ENCODE data around the gene MLPH. TPM values are rescaled to one million over a fixed set of nuclear protein-coding genes. Genes with fewer than 3 reads are reported as not detected.
A peak's percentile ranks its signal among the peaks of the same experiment; 100 is the strongest.

Gene MLPH
- total RNA-seq, 3 donors from 2014 or later: 15.5 to 242 (median 223) TPM

DNA sequence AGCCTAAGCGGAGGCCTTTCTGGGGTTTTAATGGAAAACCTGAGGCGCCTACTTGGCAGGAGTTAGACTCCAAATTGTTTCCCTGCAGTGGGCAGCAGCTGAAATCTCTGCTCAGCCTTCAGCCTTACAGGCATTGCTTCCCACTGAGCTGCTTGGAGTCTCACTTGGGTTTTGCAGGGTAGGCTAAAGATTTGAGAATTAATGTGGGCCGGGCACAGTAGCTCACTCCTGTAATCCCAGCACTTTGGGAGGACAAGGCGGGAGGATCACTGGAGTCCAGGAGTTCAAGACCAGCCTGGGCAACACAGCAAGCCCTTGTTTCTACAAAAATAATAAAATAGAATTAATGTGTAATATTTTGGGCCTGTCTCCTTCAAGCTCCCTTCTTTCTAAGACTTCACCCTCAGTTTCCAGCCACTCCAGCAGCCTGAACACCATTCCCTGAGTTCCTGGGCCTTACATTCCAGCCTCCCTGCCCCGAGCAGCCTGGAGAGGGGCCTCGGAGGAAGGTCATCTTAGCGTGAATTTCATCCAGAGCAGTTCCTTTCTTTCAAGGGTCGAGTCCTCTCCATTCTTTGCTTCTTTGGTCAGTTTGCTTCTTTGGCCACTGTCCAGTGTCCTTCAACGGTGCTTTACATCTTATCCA is 112.5 kb downstream of the MLPH start:
- TF ChIP-seq POLR2AphosphoS5 (IDR thresholded peaks at IDR 0.05) (no peak), CTCF (IDR thresholded peaks at IDR 0.05) (no peak), POLR2A (IDR thresholded peaks at IDR 0.05) (no peak)
- Histone ChIP-seq H3K36me3 (no peaks in the 10 kb centered on the region), H3K9me3 (no peaks in the 10 kb centered on the region), H3K4me3 (peak overlapping the region; percentile 15 to 55 (median 27)), H3K27me3 (no peaks in the 10 kb centered on the region), H3K27ac (peak overlapping the region; percentile 29 to 90), H3K4me1 (peaks cover 0 to 7% of the 10 kb centered on the region in 2 donors)
- DNase-seq (ENCODE audit: low spot score in 2 of 2): no peak
- intact Hi-C loops (cut with DNase I; ENCODE audit: low total_unique reads): no loop called here

- Histone ChIP-seq H3K4me3 (peak overlapping the region; percentile 15 to 55 (median 27)), H3K27ac (peak overlapping the region; percentile 29 to 90), H3K27me3 (no peaks in the 10 kb centered on the region), H3K36me3 (no peaks in the 10 kb centered on the region), H3K9me3 (no peaks in the 10 kb centered on the region), H3K4me1 (no peaks in the 10 kb centered on the region)
- no peak for DNase-seq (ENCODE audit: low spot score in 2 of 2)
- no peak for TF ChIP-seq CTCF (IDR thresholded peaks at IDR 0.05)
- no peak for TF ChIP-seq POLR2A (IDR thresholded peaks at IDR 0.05)
- TF ChIP-seq POLR2AphosphoS5 (IDR thresholded peaks at IDR 0.05): no peak
- intact Hi-C loops (cut with DNase I; ENCODE audit: low total_unique reads): no loop called here
These were observed 113.3 kb downstream of the MLPH start for GRCh38 chr2:237600205-237600846.

DNA sequence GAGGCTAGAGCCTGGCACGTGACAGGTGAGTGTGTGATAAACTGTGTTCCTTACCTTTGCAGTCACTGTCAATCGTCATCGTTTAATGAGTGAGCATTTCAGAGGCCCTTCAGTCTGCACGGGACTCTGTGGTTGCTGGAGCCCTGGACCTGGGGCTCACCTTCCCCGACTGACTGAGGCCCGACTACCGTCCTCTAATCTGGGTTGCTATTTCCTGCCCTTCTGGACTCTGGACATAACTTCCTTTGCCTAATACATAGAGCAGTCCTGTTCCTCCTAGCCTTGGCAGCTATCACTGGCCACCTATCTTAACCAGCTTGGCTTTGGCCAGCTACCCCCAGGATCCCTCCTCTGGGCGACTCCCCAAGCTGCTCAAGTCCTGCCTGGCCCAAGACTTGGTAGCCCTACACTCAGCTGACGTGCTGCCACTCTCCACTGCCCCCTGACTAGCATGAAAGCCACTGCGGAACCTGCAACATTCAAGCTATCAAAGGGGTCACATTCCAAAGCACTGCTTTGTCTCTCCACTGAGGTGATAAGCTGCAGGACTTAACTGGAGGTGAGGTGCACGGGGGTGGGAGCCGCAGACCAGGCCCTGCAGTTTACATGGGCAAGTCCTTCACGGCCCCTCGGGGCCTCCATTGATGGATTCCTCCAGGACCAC is 114.5 kb downstream of the MLPH start:
- DNase-seq (ENCODE audit: low spot score in 2 of 2): no peak
- intact Hi-C loops (cut with DNase I; ENCODE audit: low total_unique reads): no loop called here
- no peaks in the 10 kb centered on the region for H3K36me3 ChIP-seq
- peak overlapping the region in 1 of 2 donors; percentile 90 for H3K27ac ChIP-seq
- H3K4me1 ChIP-seq: no peaks in the 10 kb centered on the region
- H3K9me3 ChIP-seq: no peaks in the 10 kb centered on the region
- TF ChIP-seq CTCF (IDR thresholded peaks at IDR 0.05): no peak
- no peak for TF ChIP-seq POLR2AphosphoS5 (IDR thresholded peaks at IDR 0.05)
- TF ChIP-seq POLR2A (IDR thresholded peaks at IDR 0.05): no peak
- no peak overlapping the region for H3K4me3 ChIP-seq
- no peaks in the 10 kb centered on the region for H3K27me3 ChIP-seq

GRCh38 chr2:237602409-237602808 is 115.4 kb downstream of the MLPH start:
- H3K27me3 ChIP-seq: no peaks in the 10 kb centered on the region
- H3K36me3 ChIP-seq: no peaks in the 10 kb centered on the region
- no peak overlapping the region for H3K27ac ChIP-seq
- intact Hi-C loops (cut with DNase I; ENCODE audit: low total_unique reads): no loop called here
- H3K9me3 ChIP-seq: no peaks in the 10 kb centered on the region
- H3K4me3 ChIP-seq: no peak overlapping the region
- no peaks in the 10 kb centered on the region for H3K4me1 ChIP-seq
- no peak for DNase-seq (ENCODE audit: low spot score in 2 of 2)
- TF ChIP-seq CTCF (IDR thresholded peaks at IDR 0.05) (no peak), POLR2A (IDR thresholded peaks at IDR 0.05) (no peak)

All from breast epithelium (tissue), 4 donors.